Measurements from ENCODE around the gene ZNF532. TPM values are rescaled to one million over a fixed set of nuclear protein-coding genes. Genes with fewer than 3 reads are reported as not detected.

Gene ZNF532
- total RNA-seq, 5 donors from 2014 or later (not counting 1 experiment from before 2014, with no cell fraction given): 5.0 to 14.2 (median 7.8) TPM

DNA sequence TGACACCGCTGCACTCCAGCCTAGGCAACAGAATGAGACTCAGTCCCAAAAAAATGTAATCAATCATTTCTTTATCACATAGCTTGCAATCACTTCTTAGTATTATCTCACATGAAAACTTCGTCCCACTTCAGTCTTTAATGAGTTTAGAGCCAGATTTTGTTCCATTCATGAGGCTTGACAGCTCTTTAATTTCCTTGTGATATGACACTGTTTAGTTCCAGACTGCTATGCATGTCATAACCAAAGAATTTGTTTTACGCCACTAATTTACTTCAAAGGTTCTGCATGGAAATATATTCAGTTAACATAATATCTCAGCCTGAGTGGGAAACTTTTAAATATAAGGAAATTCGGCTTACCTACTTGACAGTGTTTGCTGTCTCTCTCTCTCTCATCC, 113.1 kb downstream of the ZNF532 start:
- Histone ChIP-seq H3K9me3 (no peaks in the 10 kb centered on the region), H3K4me3 (ENCODE audit: control insufficient read depth in 1 of 2, extremely low read depth in 1 of 2, low read length in 1 of 2) (no peak overlapping the region), H3K27ac (ENCODE audit: low read length) (no peak overlapping the region), H3K27me3 (replicated peaks in 1 of 2; ENCODE audit: control insufficient read depth in 2 of 2, extremely low read depth in 1 of 2, insufficient read depth in 2 of 2, low read length in 1 of 2) (peaks cover 0 to 10% of the 10 kb centered on the region in 2 experiments), H3K36me3 (ENCODE audit: control insufficient read depth in 2 of 2, extremely low read depth in 1 of 2, insufficient read depth in 1 of 2, low read length in 1 of 2) (no peaks in the 10 kb centered on the region), H3K4me1 (ENCODE audit: control insufficient read depth in 1 of 2, extremely low read depth in 1 of 2, insufficient read depth in 2 of 2, low read length in 2 of 2) (no peaks in the 10 kb centered on the region)
- ChIA-PET POLR2A (no interaction called here), CTCF (no interaction called here)
- Mint-ChIP-seq H3K27me3 (peaks cover 23 to 25% of the 10 kb centered on the region in 2 donors), H3K36me3 (no peaks in the 10 kb centered on the region), H3K4me3 (no peak overlapping the region), H3K27ac (no peak overlapping the region), H3K9me3 (no peaks in the 10 kb centered on the region), H3K4me1 (no peaks in the 10 kb centered on the region)
- WGBS (ENCODE audit: insufficient coverage): 89% methylated on average over 2 of the region's 4 CpGs
- ATAC-seq (replicated peaks in 1 of 4) (no peak), DNase-seq (no peak)

DNA sequence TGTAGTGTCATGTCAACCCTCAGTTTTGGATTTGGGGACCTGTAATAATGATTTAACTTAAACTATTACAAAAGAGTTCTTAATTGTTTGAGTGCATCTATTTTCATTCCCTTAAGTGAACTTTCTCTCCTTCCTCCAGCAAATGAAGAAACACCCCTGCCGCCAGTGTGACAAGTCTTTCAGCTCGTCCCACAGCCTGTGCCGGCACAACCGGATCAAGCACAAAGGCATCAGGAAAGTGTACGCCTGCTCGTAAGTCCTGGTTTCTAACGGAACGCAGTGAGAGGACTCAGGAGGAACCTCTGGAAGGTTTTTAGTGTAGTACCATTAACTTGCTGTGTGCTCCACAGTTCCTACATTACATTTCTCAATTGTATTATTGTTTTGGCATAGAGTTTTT, 114.2 kb downstream of the ZNF532 start:
- Histone ChIP-seq H3K36me3 (ENCODE audit: control insufficient read depth in 2 of 2, extremely low read depth in 1 of 2, insufficient read depth in 1 of 2, low read length in 1 of 2) (no peaks in the 10 kb centered on the region), H3K27ac (ENCODE audit: low read length) (no peak overlapping the region), H3K27me3 (replicated peaks in 1 of 2; ENCODE audit: control insufficient read depth in 2 of 2, extremely low read depth in 1 of 2, insufficient read depth in 2 of 2, low read length in 1 of 2) (peaks cover 0 to 10% of the 10 kb centered on the region in 2 experiments), H3K4me3 (ENCODE audit: control insufficient read depth in 1 of 2, extremely low read depth in 1 of 2, low read length in 1 of 2) (no peak overlapping the region), H3K9me3 (no peaks in the 10 kb centered on the region), H3K4me1 (ENCODE audit: control insufficient read depth in 1 of 2, extremely low read depth in 1 of 2, insufficient read depth in 2 of 2, low read length in 2 of 2) (no peaks in the 10 kb centered on the region)
- ATAC-seq (replicated peaks in 1 of 4): no peak
- POLR2A ChIA-PET: no interaction called here
- no peak for DNase-seq
- CTCF ChIA-PET: no interaction called here
- 100% methylated on average over 5 of the region's 8 CpGs for WGBS (ENCODE audit: insufficient coverage)
- Mint-ChIP-seq H3K36me3 (no peaks in the 10 kb centered on the region), H3K4me1 (no peaks in the 10 kb centered on the region), H3K4me3 (no peak overlapping the region), H3K27ac (no peak overlapping the region), H3K27me3 (peaks cover 21% of the 10 kb centered on the region in 2 donors), H3K9me3 (no peaks in the 10 kb centered on the region)

DNA sequence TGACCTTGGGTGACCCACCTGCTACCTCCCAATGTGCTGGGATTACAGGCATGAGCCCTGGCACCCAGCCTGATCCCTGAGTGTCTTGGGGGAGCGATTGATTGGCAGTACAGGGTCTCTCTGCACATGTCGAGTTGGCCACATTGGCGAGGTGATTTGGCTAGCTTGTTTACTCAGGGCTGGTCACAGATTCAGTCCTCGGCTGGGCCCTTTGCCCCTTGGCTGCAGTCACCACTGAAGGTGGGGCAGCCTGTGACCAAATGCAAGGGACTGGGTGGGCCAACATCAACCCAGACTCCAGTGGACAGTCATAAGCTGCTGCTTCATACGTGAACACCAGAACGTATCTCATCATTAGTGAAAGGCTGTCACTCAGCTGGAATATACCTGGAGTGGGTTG, 114.9 kb downstream of the ZNF532 start:
- no peaks in the 10 kb centered on the region for H3K9me3 ChIP-seq
- no peaks in the 10 kb centered on the region for H3K4me1 ChIP-seq (ENCODE audit: control insufficient read depth in 1 of 2, extremely low read depth in 1 of 2, insufficient read depth in 2 of 2, low read length in 2 of 2)
- peaks cover 0 to 10% of the 10 kb centered on the region in 2 experiments for H3K27me3 ChIP-seq (replicated peaks in 1 of 2; ENCODE audit: control insufficient read depth in 2 of 2, extremely low read depth in 1 of 2, insufficient read depth in 2 of 2, low read length in 1 of 2)
- H3K27ac ChIP-seq (ENCODE audit: low read length): no peak overlapping the region
- CTCF ChIA-PET: no interaction called here
- ATAC-seq (replicated peaks in 1 of 4): no peak
- no peak overlapping the region for H3K4me3 ChIP-seq (ENCODE audit: control insufficient read depth in 1 of 2, extremely low read depth in 1 of 2, low read length in 1 of 2)
- Mint-ChIP-seq H3K4me1 (no peaks in the 10 kb centered on the region), H3K27ac (no peak overlapping the region), H3K27me3 (peaks cover 17 to 20% of the 10 kb centered on the region in 2 donors), H3K4me3 (no peak overlapping the region), H3K9me3 (no peaks in the 10 kb centered on the region), H3K36me3 (no peaks in the 10 kb centered on the region)
- DNase-seq: no peak
- 90% methylated on average over 6 of the region's 6 CpGs for WGBS (ENCODE audit: insufficient coverage)
- POLR2A ChIA-PET: no interaction called here
- H3K36me3 ChIP-seq (ENCODE audit: control insufficient read depth in 2 of 2, extremely low read depth in 1 of 2, insufficient read depth in 1 of 2, low read length in 1 of 2): no peaks in the 10 kb centered on the region

DNA sequence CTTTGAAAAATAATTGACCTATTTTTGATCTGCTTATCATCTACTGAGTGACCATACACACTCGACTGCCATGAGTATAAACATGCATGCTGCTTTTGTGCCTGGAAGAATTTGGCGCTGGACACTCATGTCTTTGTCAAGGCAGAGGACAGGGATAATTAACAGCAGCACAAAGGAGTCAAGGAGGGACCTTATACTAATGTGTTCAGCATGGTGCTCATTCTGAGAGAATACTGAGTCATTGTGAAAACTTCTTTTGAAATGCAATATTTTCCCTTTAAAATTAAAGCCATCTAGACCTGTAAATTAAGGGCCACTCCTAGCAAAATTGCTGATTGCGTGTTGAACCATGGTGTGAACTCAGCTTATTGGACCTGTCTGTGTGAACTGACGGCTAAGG, 116.3 kb downstream of the ZNF532 start:
- DNase-seq (no peak), ATAC-seq (replicated peaks in 1 of 4) (no peak)
- H3K4me3 ChIP-seq (ENCODE audit: control insufficient read depth in 1 of 2, extremely low read depth in 1 of 2, low read length in 1 of 2): no peak overlapping the region
- Mint-ChIP-seq H3K27ac (no peak overlapping the region), H3K36me3 (no peaks in the 10 kb centered on the region), H3K4me3 (no peak overlapping the region), H3K4me1 (no peaks in the 10 kb centered on the region), H3K9me3 (no peaks in the 10 kb centered on the region), H3K27me3 (peaks cover 8 to 17% of the 10 kb centered on the region in 2 donors)
- no peaks in the 10 kb centered on the region for H3K36me3 ChIP-seq (ENCODE audit: control insufficient read depth in 2 of 2, extremely low read depth in 1 of 2, insufficient read depth in 1 of 2, low read length in 1 of 2)
- H3K27me3 ChIP-seq (replicated peaks in 1 of 2; ENCODE audit: control insufficient read depth in 2 of 2, extremely low read depth in 1 of 2, insufficient read depth in 2 of 2, low read length in 1 of 2): peaks cover 0 to 10% of the 10 kb centered on the region in 2 experiments
- 78% methylated on average over 3 of the region's 4 CpGs for WGBS (ENCODE audit: insufficient coverage)
- POLR2A ChIA-PET: no interaction called here
- CTCF ChIA-PET: no interaction called here
- no peaks in the 10 kb centered on the region for H3K4me1 ChIP-seq (ENCODE audit: control insufficient read depth in 1 of 2, extremely low read depth in 1 of 2, insufficient read depth in 2 of 2, low read length in 2 of 2)
- H3K9me3 ChIP-seq: no peaks in the 10 kb centered on the region
- H3K27ac ChIP-seq (ENCODE audit: low read length): no peak overlapping the region

DNA sequence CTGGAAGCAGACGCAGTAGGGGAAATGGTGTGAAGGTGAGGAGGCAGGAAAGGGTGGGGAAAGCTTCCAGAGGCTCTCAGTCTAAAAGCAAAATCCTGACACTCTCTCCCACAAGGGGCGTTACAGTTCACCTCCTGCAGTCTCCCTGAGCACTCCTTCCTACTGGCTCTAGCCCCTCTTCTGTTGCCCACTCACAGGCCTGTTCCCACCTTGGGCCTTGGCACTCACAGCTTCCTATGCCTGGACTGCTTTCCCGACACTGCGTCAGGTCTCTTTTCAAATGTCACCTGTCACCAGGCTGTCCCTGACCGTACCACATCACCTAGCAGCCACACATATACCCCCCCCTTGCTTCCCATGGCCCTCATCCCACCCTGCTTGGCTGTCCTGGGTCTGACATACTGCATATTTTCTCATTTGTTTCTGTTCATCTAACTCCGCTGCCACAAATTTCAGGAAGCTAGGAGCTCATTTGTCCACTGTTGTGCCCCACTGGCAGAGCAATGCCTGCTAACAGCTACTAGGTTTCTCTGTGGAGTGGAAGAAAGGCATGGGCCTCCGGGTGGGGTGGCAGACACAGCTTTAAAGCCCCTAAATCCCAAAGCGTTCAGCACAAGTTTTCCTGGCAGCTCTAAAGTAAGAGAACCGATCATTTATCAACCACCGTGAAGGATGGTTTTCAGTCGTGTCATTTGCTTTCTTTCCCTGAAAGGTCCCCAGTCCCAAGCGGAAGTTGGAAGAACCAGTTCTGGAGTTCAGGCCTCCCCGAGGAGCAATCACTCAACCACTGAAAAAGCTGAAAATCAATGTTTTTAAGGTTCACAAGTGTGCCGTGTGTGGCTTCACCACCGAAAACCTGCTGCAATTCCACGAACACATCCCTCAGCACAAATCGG, 118.8 kb downstream of the ZNF532 start:
- H3K4me1 Mint-ChIP-seq: no peaks in the 10 kb centered on the region
- ATAC-seq (replicated peaks in 1 of 4): no peak
- peaks cover under 1 to 14% of the 10 kb centered on the region in 2 experiments for H3K27me3 ChIP-seq (replicated peaks in 1 of 2; ENCODE audit: control insufficient read depth in 2 of 2, extremely low read depth in 1 of 2, insufficient read depth in 2 of 2, low read length in 1 of 2)
- no peaks in the 10 kb centered on the region for H3K9me3 Mint-ChIP-seq
- no peaks in the 10 kb centered on the region for H3K36me3 Mint-ChIP-seq
- ChIA-PET CTCF (no interaction called here), POLR2A (interaction anchor here in 1 of 2 donors (0.6 kb wide), 1 partner anchor 758 kb away, joined by 3 read pairs; no protein-coding TSS in a partner anchor)
- no peaks in the 10 kb centered on the region for H3K36me3 ChIP-seq (ENCODE audit: control insufficient read depth in 2 of 2, extremely low read depth in 1 of 2, insufficient read depth in 1 of 2, low read length in 1 of 2)
- H3K4me3 Mint-ChIP-seq: no peak overlapping the region
- no peaks in the 10 kb centered on the region for H3K4me1 ChIP-seq (ENCODE audit: control insufficient read depth in 1 of 2, extremely low read depth in 1 of 2, insufficient read depth in 2 of 2, low read length in 2 of 2)
- 87% methylated on average over 8 of the region's 17 CpGs for WGBS (ENCODE audit: insufficient coverage)
- H3K4me3 ChIP-seq (ENCODE audit: control insufficient read depth in 1 of 2, extremely low read depth in 1 of 2, low read length in 1 of 2): no peak overlapping the region
- no peaks in the 10 kb centered on the region for H3K9me3 ChIP-seq
- no peak overlapping the region for H3K27ac Mint-ChIP-seq
- H3K27me3 Mint-ChIP-seq: peaks cover 6 to 17% of the 10 kb centered on the region in 2 donors
- DNase-seq: no peak
- H3K27ac ChIP-seq (ENCODE audit: low read length): no peak overlapping the region

DNA sequence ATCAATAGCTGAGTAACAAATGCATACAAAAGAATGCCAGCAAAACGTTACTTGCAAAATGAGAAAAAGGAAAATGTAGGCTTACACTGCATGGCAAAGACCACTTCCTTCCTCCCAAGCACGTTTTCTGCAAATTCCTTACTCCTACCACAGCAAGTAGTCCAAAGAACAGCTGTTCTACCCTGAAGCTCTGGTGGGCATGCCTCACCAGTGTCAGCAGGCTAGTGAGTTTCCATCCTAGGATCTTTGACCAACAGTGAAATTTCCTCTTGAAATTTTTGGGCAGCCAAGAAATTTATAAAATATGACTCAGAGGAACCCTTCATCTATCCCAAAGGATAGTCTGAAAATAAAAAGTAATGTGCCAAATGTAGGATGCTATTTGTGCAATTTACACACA, 123.9 kb downstream of the ZNF532 start:
- POLR2A ChIA-PET: no interaction called here
- Mint-ChIP-seq H3K36me3 (no peaks in the 10 kb centered on the region), H3K27me3 (peaks cover 17 to 20% of the 10 kb centered on the region in 2 donors), H3K4me3 (no peak overlapping the region), H3K9me3 (peaks cover 7 to 10% (median 9%) of the 10 kb centered on the region in 3 donors), H3K4me1 (no peaks in the 10 kb centered on the region), H3K27ac (no peak overlapping the region)
- no peak overlapping the region for H3K4me3 ChIP-seq (ENCODE audit: control insufficient read depth in 1 of 2, extremely low read depth in 1 of 2, low read length in 1 of 2)
- ATAC-seq (replicated peaks in 1 of 4) (no peak), DNase-seq (no peak)
- H3K27ac ChIP-seq (ENCODE audit: low read length): no peak overlapping the region
- no peaks in the 10 kb centered on the region for H3K4me1 ChIP-seq (ENCODE audit: control insufficient read depth in 1 of 2, extremely low read depth in 1 of 2, insufficient read depth in 2 of 2, low read length in 2 of 2)
- no peaks in the 10 kb centered on the region for H3K9me3 ChIP-seq
- H3K27me3 ChIP-seq (replicated peaks in 1 of 2; ENCODE audit: control insufficient read depth in 2 of 2, extremely low read depth in 1 of 2, insufficient read depth in 2 of 2, low read length in 1 of 2): peaks cover 2 to 7% of the 10 kb centered on the region in 2 experiments
- no peaks in the 10 kb centered on the region for H3K36me3 ChIP-seq (ENCODE audit: control insufficient read depth in 2 of 2, extremely low read depth in 1 of 2, insufficient read depth in 1 of 2, low read length in 1 of 2)
- CTCF ChIA-PET: no interaction called here
- 0% methylated on average over 1 of the region's 2 CpGs for WGBS (ENCODE audit: insufficient coverage)
